ENCODE data around the gene DNMT3B. TPM values are rescaled to one million over a fixed set of nuclear protein-coding genes. Genes with fewer than 3 reads are reported as not detected.

Gene DNMT3B
- total RNA-seq, 4 donors from 2014 or later: 2.2 to 2.7 (median 2.3) TPM

GRCh38 chr20:32807706-32808105 lies 45.5 kb downstream of the DNMT3B start:
- no peaks in the 10 kb centered on the region for H3K9me3 ChIP-seq
- no peaks in the 10 kb centered on the region for H3K27me3 ChIP-seq
- WGBS, 2 donors: 71 to 82% methylated on average over 9 of the region's 9 CpGs
- no peaks in the 10 kb centered on the region for H3K4me1 ChIP-seq
- intact Hi-C loops (cut with DNase I): no loop called here
- no peaks in the 10 kb centered on the region for H3K36me3 ChIP-seq
- TF ChIP-seq POLR2A (IDR thresholded peaks at IDR 0.05) (no peak), CTCF (IDR thresholded peaks at IDR 0.05) (no peak)
- H3K27ac ChIP-seq: no peak overlapping the region
- H3K4me3 ChIP-seq (replicated peaks in 1 of 3): no peak overlapping the region
- DNase-seq: no peak

GRCh38 chr20:32808438-32808837 lies 46.3 kb downstream of the DNMT3B start:
- H3K4me3 ChIP-seq (replicated peaks in 1 of 3): no peak overlapping the region
- no peak for DNase-seq

GRCh38 chr20:32809907-32810306 lies 47.7 kb downstream of the DNMT3B start:
- 93 to 95% methylated on average over 4 of the region's 4 CpGs for WGBS, 2 donors
- H3K9me3 ChIP-seq: no peaks in the 10 kb centered on the region
- TF ChIP-seq CTCF (IDR thresholded peaks at IDR 0.05) (no peak), POLR2A (IDR thresholded peaks at IDR 0.05) (no peak)
- H3K36me3 ChIP-seq: no peaks in the 10 kb centered on the region
- intact Hi-C loops (cut with DNase I): no loop called here
- DNase-seq: no peak
- H3K27me3 ChIP-seq: no peaks in the 10 kb centered on the region
- no peak overlapping the region for H3K4me3 ChIP-seq (replicated peaks in 1 of 3)
- no peaks in the 10 kb centered on the region for H3K4me1 ChIP-seq
- H3K27ac ChIP-seq: no peak overlapping the region

More at GRCh38 chr20:32808438-32808837, 46.3 kb downstream of the DNMT3B start:
- no peaks in the 10 kb centered on the region for H3K36me3 ChIP-seq
- H3K9me3 ChIP-seq: no peaks in the 10 kb centered on the region
- intact Hi-C loops (cut with DNase I): no loop called here
- TF ChIP-seq CTCF (IDR thresholded peaks at IDR 0.05) (no peak), POLR2A (IDR thresholded peaks at IDR 0.05) (no peak)
- 77 to 86% methylated on average over 4 of the region's 4 CpGs for WGBS, 2 donors
- no peaks in the 10 kb centered on the region for H3K4me1 ChIP-seq
- no peaks in the 10 kb centered on the region for H3K27me3 ChIP-seq
- no peak overlapping the region for H3K27ac ChIP-seq

GRCh38 chr20:32810941-32811340 lies 48.8 kb downstream of the DNMT3B start:
- TF ChIP-seq CTCF (IDR thresholded peaks at IDR 0.05): no peak
- no peak for TF ChIP-seq POLR2A (IDR thresholded peaks at IDR 0.05)
- no peaks in the 10 kb centered on the region for H3K36me3 ChIP-seq
- no peak overlapping the region for H3K4me3 ChIP-seq (replicated peaks in 1 of 3)
- H3K4me1 ChIP-seq: no peaks in the 10 kb centered on the region
- H3K9me3 ChIP-seq: no peaks in the 10 kb centered on the region
- no peak overlapping the region for H3K27ac ChIP-seq
- DNase-seq: no peak
- no peaks in the 10 kb centered on the region for H3K27me3 ChIP-seq
- 87 to 93% methylated on average over 5 of the region's 5 CpGs for WGBS, 2 donors
- intact Hi-C loops (cut with DNase I): no loop called here

- Histone ChIP-seq H3K9me3 (no peaks in the 10 kb centered on the region), H3K4me1 (no peaks in the 10 kb centered on the region), H3K27me3 (no peaks in the 10 kb centered on the region), H3K27ac (no peak overlapping the region), H3K36me3 (no peaks in the 10 kb centered on the region), H3K4me3 (replicated peaks in 1 of 3) (no peak overlapping the region)
- TF ChIP-seq CTCF (IDR thresholded peaks at IDR 0.05) (no peak), POLR2A (IDR thresholded peaks at IDR 0.05) (no peak)
- intact Hi-C loops (cut with DNase I): no loop called here
- no peak for DNase-seq
- WGBS, 2 donors: 84 to 86% methylated on average over 6 of the region's 6 CpGs
Observed at GRCh38 chr20:32811886-32812285, 49.7 kb downstream of the DNMT3B start.

Measured in thyroid gland (tissue), 4 donors.